HL-60/S4 treated with phorbol 12-myristate 13-acetate at 8.2 ng/mL for 4 days and 3 days (cell line): Measurements from ENCODE around the gene KLHL41.

Experiments
- in situ Hi-C: fragments of 300-500 bp; cut with MboI; formaldehyde crosslinking; loops from 2 replicates; pipeline ENCODE4 v1.15.0; 2022; ENCODE audit warnings: low sequenced_read_pairs

The KLHL41 gene

DNA sequence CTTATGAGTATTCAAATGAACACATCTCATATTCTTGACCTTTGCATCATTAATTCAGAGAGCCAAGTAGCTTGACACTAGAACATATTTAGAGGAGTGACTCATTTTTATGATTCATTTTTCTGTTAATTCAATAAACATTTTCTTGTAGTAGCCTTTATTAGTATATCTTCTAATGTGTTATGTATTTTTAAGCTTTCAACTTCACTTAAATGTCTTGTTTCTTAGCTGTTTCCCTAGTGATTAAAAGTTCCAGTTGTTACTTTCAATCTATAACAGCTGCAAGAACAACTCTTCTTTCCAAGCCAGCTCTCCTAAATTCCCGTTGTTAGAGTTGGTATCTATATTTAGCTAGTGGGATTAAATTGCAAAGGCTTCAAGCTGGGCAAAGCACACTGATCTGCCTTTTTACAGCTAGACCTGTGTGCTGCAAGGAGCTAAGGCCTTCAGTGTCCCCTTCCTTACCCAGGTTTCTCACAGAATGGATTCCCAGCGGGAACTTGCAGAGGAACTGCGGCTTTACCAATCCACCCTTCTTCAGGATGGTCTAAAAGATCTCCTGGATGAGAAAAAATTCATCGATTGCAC is at the start of gene KLHL41:
Gene KLHL41 (plus strand): TSS at position 405 of the 588 bp plus-strand sequence. CDS start 77 bp downstream, at position 482.
- in situ Hi-C loops: no loop called here

DNA sequence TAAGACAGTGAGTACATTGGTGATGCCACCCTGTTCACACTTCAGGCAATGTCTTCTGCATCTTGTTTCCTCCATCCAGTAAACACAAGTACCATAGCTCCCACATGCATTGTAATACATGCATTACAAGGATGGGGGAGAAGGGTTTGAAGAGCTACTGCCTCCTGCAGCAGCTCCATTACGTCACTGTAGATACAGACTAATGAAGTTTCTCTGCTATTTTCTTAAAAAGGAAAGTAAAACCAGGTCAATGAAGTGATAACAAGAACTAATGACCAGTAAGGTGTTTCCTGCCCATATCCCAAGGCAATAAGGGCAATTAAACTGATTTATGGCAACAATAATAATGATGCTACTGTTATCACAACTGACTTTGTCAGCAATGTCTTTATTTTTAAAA is 48.4 kb upstream of the KLHL41 start:
- in situ Hi-C loops: no loop called here

DNA sequence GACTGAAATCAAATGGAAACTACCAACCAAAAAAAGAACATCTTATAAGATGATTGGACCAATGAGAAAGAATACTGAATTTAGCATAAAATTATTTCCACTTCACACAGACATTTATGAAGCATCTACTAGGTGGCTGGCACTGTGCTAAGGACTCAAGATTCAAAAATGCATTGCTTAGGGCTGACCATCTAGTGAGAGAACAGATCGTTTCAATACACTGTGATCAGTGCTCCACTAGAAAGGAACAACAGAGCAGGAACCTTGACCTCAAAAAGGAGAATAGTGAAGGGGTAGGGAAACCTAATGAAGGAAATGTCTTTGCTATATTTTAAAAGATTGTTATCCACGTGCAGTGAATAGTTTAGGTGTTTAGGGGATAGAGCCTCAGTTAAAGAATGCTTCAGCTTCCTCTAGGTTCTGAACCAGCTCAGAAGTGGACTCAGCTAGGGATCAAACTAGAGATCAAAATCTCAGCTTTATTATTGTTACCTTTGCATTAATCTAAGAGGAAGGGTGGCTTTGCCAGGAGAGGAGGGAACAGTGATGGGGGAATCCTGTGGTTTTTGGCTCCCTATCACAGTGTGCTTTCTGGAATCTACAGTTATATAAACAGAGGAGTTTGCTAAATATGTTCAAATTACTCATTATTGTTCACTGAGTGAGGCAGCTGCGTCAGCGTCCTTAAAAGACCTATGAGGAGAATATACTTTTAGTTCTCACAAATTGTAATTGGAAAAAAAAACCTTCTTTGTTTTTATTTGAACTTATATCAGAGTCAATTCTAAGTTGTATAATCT is 46.4 kb upstream of the KLHL41 start:
- in situ Hi-C loops: no loop called here

DNA sequence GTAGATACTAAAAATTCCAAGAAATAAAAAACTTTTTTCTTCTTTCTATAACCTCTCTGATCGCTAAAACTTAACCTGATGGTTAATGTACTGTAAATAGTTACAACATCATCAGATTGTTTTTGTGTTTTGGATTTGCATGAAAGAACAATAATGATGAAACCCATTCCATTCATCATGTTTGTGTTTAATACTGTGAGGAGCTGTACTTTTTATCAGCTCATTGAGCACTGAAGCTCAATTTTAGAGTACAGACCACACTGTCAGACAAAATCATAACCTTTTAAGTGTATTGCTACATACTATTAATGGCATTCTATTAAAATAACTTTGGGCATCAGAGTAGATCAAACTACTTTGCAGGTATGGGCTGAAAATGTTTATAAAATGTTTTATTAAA is 45.0 kb upstream of the KLHL41 start:
- in situ Hi-C loops: no loop called here

DNA sequence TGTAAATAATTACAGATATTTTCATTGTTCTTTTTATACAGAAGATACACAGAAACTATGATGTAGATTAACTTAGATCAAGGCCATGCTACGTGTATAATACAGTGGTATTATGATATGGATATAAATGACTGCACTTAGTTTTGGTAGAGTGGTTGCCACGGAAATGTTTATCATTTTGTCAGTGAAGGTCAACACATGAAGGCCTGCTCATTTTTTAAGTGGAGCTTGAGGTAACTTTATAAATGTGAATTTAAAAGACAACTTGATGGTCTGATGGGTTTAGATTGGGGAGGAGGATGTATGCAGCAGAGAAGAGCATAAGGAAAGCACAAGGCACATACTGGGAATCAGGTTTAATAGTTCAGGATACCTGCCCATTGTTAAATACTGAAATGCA is 44.6 kb upstream of the KLHL41 start:
- in situ Hi-C loops: no loop called here

DNA sequence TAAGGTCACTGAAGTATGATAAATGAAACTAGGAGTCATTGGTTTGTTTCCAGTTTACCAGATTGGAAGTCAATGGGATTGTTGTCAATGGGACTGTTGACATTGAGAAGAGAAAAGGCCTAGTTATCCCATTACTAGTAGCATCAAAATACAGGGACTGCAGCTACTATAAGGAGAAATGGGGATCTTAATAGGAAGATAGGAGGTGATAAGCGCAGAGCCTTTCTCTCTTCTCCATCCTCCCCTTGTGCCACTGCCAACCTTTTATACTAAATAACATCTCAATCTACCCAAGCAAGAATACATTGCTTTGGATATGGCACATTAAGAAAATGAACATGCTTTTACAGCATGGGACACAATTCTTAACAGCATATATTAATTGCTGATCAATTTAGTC is 40.7 kb upstream of the KLHL41 start:
- in situ Hi-C loops: no loop called here

DNA sequence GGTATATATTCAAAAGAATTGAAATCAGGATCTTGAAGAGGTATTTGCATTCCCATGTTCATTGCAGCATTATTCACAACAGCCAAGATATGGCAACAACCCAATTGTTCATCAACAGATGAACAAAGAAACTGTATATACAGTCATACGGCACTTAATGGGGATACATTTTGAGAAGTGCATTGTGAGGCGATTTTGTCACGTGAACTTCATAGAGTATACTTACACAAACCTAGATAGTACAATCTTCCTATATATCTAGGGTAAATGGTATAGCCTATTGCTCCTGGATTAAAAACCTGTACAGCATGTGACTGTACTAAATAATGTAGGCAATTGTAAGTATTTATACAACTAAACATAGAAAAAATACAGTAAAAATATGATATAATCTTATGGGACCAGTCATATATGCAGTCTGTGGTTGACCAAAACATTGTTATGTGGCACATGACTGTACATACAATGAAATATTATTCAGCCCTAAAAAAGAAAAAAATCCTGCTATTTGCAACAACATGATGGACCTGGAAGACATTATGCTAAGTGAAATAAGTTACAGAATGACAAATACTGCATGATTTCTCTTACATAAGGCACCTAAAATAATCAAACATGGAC is 39.4 kb upstream of the KLHL41 start:
- in situ Hi-C loops: no loop called here

DNA sequence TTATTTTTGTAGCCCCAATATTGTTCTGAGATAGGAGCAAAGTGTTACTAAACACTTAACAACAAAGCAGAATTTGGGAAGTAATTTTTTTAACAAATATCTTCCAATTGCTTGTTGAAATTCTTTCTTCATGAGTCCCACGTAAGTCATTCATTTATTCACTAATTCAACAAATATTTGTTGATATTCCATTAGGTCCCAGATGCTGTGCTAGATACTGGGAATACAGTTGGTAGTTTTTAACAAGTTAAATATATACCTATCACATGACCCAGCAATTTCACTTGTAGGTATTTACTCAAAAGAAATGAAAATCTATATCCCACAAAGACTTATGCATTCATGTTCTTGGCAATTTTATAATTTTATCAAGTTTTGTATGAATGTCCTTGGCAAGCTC is 37.3 kb upstream of the KLHL41 start:
- in situ Hi-C loops: no loop called here

DNA sequence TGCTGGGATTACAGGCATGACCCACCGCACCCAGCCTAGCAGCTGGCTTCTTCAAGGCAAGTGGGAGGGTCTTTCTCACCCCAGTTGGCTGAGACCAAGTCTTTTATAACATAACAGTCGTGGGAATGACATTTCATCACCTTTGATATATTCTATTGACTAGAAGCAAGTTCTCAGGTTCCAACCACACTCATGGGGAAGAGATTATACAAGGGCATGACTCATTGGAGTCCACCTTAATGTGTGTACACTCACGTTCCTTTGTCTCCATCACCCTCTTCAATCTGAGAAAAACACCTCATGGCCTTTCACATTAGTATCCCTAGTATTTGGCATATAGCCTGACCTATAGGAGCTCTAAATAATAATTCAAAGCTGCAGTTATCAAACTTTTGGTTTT is 33.0 kb upstream of the KLHL41 start:
- in situ Hi-C loops: no loop called here

DNA sequence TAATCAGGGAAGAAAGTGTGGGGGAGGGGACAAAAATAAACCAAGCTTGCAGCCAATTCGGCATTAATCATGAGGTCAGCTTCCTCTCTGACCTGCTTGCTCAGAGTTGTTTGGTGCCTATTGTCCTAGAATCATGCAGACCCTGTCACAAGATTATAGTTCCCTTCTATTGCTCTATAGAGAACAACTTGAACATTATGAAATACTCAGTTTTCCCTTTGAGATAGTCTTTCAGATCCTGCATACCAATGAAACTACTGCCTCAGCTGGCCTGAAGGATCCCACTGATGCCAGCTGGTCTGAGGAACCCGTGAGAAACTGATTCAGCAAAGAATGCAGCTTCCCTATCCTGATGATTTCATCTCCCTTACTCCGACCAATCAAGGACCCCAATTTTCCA is 31.2 kb upstream of the KLHL41 start:
- in situ Hi-C loops: no loop called here

DNA sequence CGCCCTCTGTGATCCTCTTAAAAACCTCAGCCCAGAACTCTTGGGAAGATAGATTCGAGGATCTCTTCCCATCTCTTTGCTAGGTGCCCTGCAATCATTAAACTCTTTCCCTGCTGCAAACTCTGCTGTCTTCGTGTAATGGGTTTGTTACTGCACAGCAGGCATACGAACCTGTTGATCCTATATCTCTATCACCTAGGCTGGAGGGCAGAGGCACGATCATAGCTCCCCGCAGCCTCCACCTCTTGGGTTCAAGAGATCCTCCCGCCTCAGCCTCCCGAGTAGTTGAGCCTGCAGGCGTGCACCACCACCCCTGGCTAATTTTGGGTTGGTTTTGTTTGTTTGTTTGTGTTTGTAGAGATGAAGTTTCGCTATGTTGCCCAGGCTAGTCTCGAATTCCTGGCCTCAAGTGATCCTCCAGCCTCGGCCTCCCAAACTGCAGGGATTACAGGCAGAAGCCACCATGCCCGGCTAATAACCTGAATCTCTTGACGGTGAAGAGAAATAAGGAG is 30.7 kb upstream of the KLHL41 start:
- in situ Hi-C loops: no loop called here

DNA sequence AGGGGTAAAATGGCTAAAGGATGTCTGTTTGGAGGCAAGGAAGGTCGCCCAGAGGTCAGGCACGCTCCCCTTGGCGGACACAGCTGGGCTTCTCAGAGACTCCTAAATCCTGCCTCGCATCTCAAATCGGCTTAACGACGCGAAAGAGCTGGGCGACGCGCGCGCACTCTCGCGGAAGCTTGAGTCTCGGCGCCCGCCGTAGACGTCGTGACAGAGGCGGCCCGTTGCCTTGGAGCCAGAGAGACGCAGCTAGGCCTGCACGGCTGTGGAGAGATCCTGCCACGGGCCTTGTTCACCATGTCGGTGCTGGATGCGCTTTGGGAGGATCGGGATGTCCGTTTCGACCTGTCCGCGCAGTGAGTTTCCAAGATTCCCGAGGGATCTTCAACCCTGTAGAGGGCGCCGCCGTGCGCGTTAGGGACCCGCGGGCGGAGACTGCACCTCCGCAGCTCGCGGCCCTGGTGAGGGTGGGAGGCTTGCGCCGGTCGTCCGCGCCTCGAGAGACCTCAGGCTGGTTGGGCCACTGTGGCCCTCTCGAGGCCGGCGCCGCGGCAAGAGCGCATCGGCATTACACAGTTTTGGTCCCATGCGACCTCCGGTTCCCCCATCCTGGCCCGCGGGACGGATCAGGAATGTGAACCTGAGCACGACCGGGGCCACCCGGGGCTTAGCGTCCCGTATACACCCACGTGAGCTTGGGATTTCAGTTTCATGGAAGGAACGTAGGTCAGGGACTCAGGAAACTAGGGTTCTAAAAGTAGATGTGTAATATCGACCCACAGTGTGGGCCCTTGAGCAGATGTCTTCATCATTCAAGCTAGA is 30.0 kb upstream of the KLHL41 start, which contains the start of gene BBS5:
Gene BBS5 (plus strand): TSS at position 238 of the 822 bp plus-strand sequence. CDS start 60 bp downstream, at position 298.
- in situ Hi-C loops: no loop called here

DNA sequence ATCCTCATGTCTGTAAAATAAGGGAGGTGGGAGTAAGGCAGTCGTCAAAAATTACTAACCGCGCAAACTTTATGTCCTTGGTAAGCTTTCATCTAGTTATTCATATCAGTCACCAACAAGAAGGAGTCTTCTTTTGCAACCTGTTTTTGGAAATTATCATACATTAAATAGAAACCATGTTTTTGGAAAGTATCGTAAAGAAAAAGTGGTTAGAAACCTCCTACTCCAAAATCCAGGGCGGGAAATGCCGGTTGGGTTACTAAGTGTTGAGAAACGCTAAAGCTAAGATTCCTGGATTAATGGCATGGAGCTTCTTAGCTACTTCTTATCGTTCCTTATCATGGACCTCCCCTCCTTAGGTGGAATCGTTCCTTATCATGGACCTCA is 29.4 kb upstream of the KLHL41 start:
- in situ Hi-C loops: no loop called here

DNA sequence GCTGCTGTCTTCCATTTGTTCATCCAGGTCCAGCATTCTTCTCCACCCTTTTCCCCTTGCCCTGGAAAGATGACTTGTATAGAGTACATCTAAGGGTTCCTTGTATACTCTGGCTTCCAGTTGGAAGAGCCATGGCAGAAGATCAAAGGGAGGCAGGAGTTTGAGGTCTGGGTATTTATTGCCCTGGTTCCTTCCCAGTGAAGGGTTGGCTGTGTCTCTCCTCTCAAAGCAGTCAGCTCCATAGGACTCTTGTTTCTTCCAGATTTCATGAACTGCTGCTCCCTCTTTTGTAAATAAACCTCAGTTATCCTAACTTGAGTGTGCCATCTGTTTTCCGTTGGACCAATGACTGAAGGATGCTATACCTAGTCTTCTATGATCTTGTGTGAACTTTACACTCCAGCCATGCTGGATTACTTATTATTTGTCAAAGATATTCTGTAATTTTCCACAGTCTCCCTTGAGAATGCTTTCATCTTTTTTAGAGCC is 23.8 kb upstream of the KLHL41 start:
- in situ Hi-C loops: no loop called here

DNA sequence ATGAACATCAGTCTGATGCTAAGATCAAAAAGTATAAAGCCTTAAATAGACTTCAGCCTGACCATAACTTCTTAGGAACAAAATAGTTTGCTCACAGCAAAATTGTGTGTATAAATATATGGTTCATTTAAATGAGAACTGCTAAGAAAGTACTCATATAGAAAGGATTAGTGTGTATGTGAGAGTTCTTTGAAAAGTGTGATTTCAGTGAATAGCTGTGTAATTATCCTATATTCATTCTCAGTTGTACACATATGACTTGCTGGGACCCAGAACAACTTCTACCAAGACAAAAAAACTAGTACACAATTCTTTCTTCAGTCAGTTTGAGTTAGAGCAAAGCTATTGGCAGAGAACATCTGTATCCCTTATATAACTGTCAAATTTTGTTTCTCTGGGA is 23.0 kb upstream of the KLHL41 start:
- in situ Hi-C loops: no loop called here

DNA sequence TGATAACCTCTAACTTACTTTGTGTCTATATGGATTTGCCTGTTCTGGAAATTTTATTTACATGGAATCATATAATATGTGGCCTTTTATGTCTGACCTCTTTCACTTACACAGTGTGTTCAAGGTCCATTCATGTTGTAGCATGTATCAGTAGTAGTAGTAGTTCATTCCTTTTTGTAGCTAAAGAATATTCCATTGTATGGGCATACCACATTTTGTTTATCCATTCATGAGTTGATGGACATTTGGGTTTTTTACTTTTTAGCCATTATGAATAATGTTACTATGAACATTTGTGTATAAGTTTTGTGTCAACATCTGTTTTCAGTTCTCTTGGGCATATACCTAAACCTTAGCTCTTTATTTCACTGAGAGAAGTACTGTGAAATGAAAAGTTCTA is 18.7 kb upstream of the KLHL41 start:
- in situ Hi-C loops: no loop called here

DNA sequence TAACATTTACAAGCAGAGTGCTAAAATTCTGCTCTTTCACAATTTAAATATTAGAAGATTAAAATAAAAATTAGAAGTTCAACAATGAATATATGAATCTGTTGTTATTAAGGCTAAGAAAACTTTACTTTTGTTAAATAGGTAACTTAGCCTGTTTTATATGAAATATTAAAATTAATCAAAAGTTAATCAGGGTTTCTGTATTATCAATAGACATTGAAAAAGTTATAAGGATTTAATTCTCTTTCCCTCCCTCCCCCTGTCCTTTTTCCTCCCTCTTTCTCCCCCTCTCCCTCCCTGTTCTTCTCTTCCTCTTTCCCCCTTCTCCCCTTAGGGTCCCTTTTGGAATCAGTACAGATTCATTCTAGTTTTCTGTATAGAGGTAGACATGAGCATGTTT is 18.1 kb upstream of the KLHL41 start:
- in situ Hi-C loops: no loop called here

DNA sequence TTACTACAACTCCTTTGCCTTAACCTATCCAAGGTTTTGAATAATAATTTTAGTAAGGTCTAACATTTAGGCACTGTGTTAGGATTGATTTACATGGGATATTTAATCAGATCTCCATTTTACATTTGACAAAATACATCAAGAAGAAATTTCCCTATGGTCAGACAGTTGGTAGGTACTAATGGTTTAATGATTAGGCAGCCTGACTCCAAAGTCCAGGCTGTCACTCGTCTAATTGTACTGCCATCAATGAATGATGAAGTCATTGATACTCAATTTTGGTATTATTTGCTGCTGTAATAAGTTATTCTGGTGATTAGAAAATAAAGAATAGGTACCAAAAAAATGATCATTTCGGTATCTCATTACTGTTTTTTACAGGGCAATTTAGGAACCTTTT is 16.1 kb upstream of the KLHL41 start:
- in situ Hi-C loops: no loop called here

DNA sequence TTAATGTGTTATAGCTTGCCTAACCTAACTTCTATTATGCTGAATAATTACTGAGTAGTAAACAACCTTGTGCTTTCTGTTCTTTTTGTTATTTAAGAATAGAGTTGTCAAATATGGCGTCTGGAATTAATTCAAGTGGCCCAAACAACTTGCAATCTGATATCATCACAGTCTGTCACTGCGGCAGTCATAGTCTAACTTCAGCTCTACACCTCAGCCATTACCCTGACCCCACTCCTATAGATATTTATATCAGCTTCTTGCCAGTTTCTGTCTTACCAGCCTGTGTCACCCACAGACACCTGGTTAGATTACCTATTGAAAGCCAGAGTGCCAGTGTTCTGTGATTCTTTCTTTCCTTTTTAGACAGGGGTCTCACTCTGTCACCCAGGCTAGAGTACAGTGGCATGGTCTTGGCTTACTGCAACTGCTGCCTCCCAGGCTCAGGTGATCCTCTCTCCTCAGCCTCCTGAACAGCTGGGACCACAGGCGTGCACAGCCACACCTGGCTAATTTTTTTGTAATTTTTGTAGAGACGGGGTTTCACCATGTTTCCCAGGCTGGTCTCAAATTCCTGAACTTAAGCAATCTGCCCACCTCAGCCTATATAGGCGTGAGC is 14.1 kb upstream of the KLHL41 start:
- in situ Hi-C loops: no loop called here

DNA sequence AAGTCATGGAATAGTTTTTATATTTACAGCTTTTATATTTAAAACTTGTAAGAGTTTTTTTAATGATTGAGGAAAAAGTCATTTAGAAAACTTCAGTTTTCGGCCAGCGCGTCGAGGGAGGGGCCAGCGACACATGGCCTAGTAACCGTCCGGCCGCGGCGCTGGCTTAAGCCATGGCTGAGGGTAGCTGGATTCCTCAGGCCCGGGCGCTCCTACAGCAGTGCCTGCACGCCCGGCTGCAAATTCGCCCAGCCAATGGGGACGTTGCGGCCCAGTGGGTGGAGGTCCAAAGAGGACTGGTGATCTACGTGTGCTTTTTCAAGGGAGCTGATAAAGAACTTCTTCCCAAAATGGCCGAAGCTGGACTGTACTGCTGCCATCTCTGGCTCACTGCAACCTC is 4.9 kb upstream of the KLHL41 start:
- in situ Hi-C loops: no loop called here

DNA sequence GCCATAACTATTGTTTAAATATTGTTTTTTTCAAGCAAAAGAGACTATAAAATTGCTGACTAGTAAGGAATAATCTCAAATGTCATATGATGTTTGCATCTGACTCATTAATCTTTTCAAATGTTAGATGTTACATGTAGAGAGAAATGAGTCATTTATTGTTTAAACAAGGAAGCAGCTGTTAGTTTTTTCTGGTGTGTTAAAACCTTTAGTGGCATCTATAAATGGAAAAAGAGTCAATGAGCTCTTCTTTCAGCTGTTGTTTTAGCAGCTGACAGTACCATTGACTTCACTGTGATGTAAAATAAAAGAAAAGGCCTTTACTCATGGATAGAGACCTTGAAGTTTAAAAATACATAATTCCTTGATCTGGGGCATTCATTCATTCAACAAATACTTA is 1.8 kb upstream of the KLHL41 start:
- in situ Hi-C loops: no loop called here
